H9 (cell line): ENCODE data around the gene CALCA. TPM values are rescaled to one million over a fixed set of nuclear protein-coding genes. Genes with fewer than 3 reads are reported as not detected.

Experiments used
- DNase-seq: peaks from one replicate; pipeline ENCODE4 v3.0.0-alpha.2; 2017
- H2AFZ ChIP-seq: one replicate; pipeline ENCODE4 v1.6.1; 2013; ENCODE audit warnings: mild to moderate bottlenecking, low read length, control low read depth, moderate library complexity
- H2AK5ac ChIP-seq: 2 replicates; pipeline ENCODE4 v1.6.1; 2013; ENCODE audit warnings: low read length, control low read depth, mixed read lengths; ENCODE audit not compliant: insufficient read length
- H2BK120ac ChIP-seq: one replicate; pipeline ENCODE4 v1.6.1; 2013; ENCODE audit warnings: low read depth, mild to moderate bottlenecking, low read length, control low read depth, inconsistent platforms; ENCODE audit not compliant: poor library complexity, severe bottlenecking
- H2BK12ac ChIP-seq: 2 replicates; pipeline ENCODE4 v1.6.1; 2013; ENCODE audit warnings: low read length, control low read depth, mixed read lengths, low read depth; ENCODE audit not compliant: insufficient read length
- H2BK15ac ChIP-seq: 2 replicates; pipeline ENCODE4 v1.6.1; 2013; ENCODE audit warnings: low read depth, low read length, control low read depth
- H2BK20ac ChIP-seq: one replicate; pipeline ENCODE4 v1.6.1; 2013; ENCODE audit warnings: low read depth, mild to moderate bottlenecking, low read length, control low read depth, inconsistent platforms; ENCODE audit not compliant: poor library complexity, severe bottlenecking
- H2BK5ac ChIP-seq: 2 replicates; pipeline ENCODE4 v1.6.1; 2013; ENCODE audit warnings: low read length, control low read depth, mixed read lengths; ENCODE audit not compliant: insufficient read length
- H3K14ac ChIP-seq: 2 replicates; pipeline ENCODE4 v1.6.1; 2013; ENCODE audit warnings: low read length, control low read depth; ENCODE audit not compliant: insufficient read depth
- H3K18ac ChIP-seq: 2 replicates; pipeline ENCODE4 v1.6.1; 2013; ENCODE audit warnings: low read depth, mild to moderate bottlenecking, mixed read lengths, low read length, control low read depth; ENCODE audit not compliant: insufficient read length
- H3K23ac ChIP-seq: 2 replicates; pipeline ENCODE4 v1.6.1; 2013; ENCODE audit warnings: low read length, control low read depth, mixed read lengths, low read depth; ENCODE audit not compliant: insufficient read length
- H3K23me2 ChIP-seq: 2 replicates; pipeline ENCODE4 v1.6.1; 2013; ENCODE audit warnings: low read depth, mild to moderate bottlenecking, mixed read lengths, low read length, control low read depth; ENCODE audit not compliant: insufficient read length, poor library complexity, severe bottlenecking
- H3K27ac ChIP-seq: 2 replicates; pipeline ENCODE4 v1.5.1; 2013; ENCODE audit warnings: low read length, control low read depth, mixed read lengths, low read depth; ENCODE audit not compliant: insufficient read length
- H3K27me3 ChIP-seq: 2 replicates; pipeline ENCODE4 v1.6.1; 2013; ENCODE audit warnings: low read length, control low read depth, inconsistent platforms; ENCODE audit not compliant: insufficient read depth
- H3K4ac ChIP-seq: 2 replicates; pipeline ENCODE4 v1.6.1; 2013; ENCODE audit warnings: low read depth, mild to moderate bottlenecking, control low read depth, inconsistent platforms, low read length, moderate library complexity
- H3K4me1 ChIP-seq: 2 replicates; pipeline ENCODE4 v1.6.1; 2013; ENCODE audit warnings: low read length, control low read depth, inconsistent platforms; ENCODE audit not compliant: insufficient read depth
- H3K4me2 ChIP-seq: 2 replicates; pipeline ENCODE4 v1.6.1; 2013; ENCODE audit warnings: low read length, control low read depth, mixed read lengths; ENCODE audit not compliant: insufficient read length, insufficient read depth
- H3K56ac ChIP-seq: 2 replicates; pipeline ENCODE4 v1.6.1; 2013; ENCODE audit warnings: low read depth, mild to moderate bottlenecking, mixed read lengths, low read length, control low read depth; ENCODE audit not compliant: insufficient read length
- H3K79me1 ChIP-seq: 2 replicates; pipeline ENCODE4 v1.6.1; 2013; ENCODE audit warnings: low read depth, mild to moderate bottlenecking, moderate library complexity, low read length, control low read depth, inconsistent platforms; ENCODE audit not compliant: insufficient read depth, poor library complexity, severe bottlenecking
- H3K79me2 ChIP-seq: 2 replicates; pipeline ENCODE4 v1.6.1; 2013; ENCODE audit warnings: low read length, control low read depth, inconsistent platforms; ENCODE audit not compliant: insufficient read depth
- H3K9ac ChIP-seq: 2 replicates; pipeline ENCODE4 v1.6.1; 2013; ENCODE audit warnings: low read length, control low read depth, mixed read lengths; ENCODE audit not compliant: insufficient read length; ENCODE audit errors: extremely low read depth
- H3K9me3 ChIP-seq: one replicate; pipeline ENCODE4 v1.6.1; 2013; ENCODE audit warnings: low read depth, low read length, inconsistent platforms; ENCODE audit not compliant: control insufficient read depth
- H3T11ph ChIP-seq: one replicate; pipeline ENCODE4 v1.6.1; 2013; ENCODE audit warnings: mild to moderate bottlenecking, low read length, control low read depth, inconsistent platforms
- H4K20me1 ChIP-seq: one replicate; pipeline ENCODE4 v1.6.1; 2013; ENCODE audit not compliant: control insufficient read depth, insufficient read length, insufficient read depth
- H4K5ac ChIP-seq: 2 replicates; pipeline ENCODE4 v1.6.1; 2013; ENCODE audit warnings: low read depth, mild to moderate bottlenecking, mixed read lengths, low read length, control low read depth; ENCODE audit not compliant: insufficient read length
- H4K8ac ChIP-seq: replicated peaks from 2 replicates; pipeline ENCODE4 v1.6.1; 2013; ENCODE audit warnings: low read length, control low read depth, mixed read lengths, low read depth; ENCODE audit not compliant: insufficient read length
- H4K91ac ChIP-seq: 2 replicates; pipeline ENCODE4 v1.6.1; 2013; ENCODE audit warnings: low read depth, mild to moderate bottlenecking, moderate library complexity, mixed read lengths, low read length, control low read depth; ENCODE audit not compliant: insufficient read length
- H3K27ac Mint-ChIP-seq, 3 experiments: 2 replicates in 2 of 3; 3 replicates in 1 of 3; pipeline ENCODE4 v1.8.0; 2020 to 2021; ENCODE audit warnings: mixed read lengths in 3 of 3, mild to moderate bottlenecking in 1 of 3, moderate library complexity in 1 of 3
- H3K27me3 Mint-ChIP-seq: 2 replicates; pipeline ENCODE4 v1.8.0; 2021; ENCODE audit warnings: low read depth, mild to moderate bottlenecking, moderate library complexity, mixed read lengths
- H3K36me3 Mint-ChIP-seq, 3 experiments: 2 replicates in 2 of 3; 3 replicates in 1 of 3; pipeline ENCODE4 v1.8.0; 2020 to 2021; ENCODE audit warnings: low read depth in 3 of 3, mixed read lengths in 3 of 3; ENCODE audit not compliant: insufficient read depth in 1 of 3
- H3K4me1 Mint-ChIP-seq, 2 experiments: 2 replicates each; pipeline ENCODE4 v1.8.0; 2020; ENCODE audit warnings: mixed read lengths in 2 of 2
- H3K4me3 Mint-ChIP-seq, 2 experiments: 2 replicates in 1 of 2; 3 replicates in 1 of 2; pipeline ENCODE4 v1.8.0; 2020 to 2021; ENCODE audit warnings: mild to moderate bottlenecking in 2 of 2, mixed read lengths in 2 of 2, moderate library complexity in 1 of 2
- H3K9me3 Mint-ChIP-seq, 2 experiments: 2 replicates in 1 of 2; 3 replicates in 1 of 2; pipeline ENCODE4 v1.8.0; 2020; ENCODE audit warnings: mild to moderate bottlenecking in 2 of 2, mixed read lengths in 2 of 2, moderate library complexity in 1 of 2
- CTCF ChIP-seq: fragments of 200-600 bp; sonication (generic); conservative IDR thresholded peaks from 3 replicates; pipeline ENCODE4 v1.8.0; 2021; ENCODE audit warnings: antibody characterized with exemption, mild to moderate bottlenecking
- total RNA-seq: library from RNA; stranded (reverse); gene quantifications from 2 replicates; pipeline ENCODE4 v1.2.1, GENCODE V29; 2021

Gene CALCA
- total RNA-seq, 1 experiment from 2014 or later: not detected

- no peak overlapping the region for H4K91ac ChIP-seq
- H2BK120ac ChIP-seq: no peak overlapping the region
- H3K79me2 ChIP-seq: no peaks in the 10 kb centered on the region
- Mint-ChIP-seq H3K27ac (no peak overlapping the region), H3K4me1 (no peaks in the 10 kb centered on the region), H3K4me3 (no peak overlapping the region), H3K27me3 (peaks cover 14% of the 10 kb centered on the region), H3K36me3 (peaks cover 0 to 4% (median 0%) of the 10 kb centered on the region in 3 experiments; a peak in 2 of 7 replicates), H3K9me3 (peaks cover 0 to 5% of the 10 kb centered on the region in 2 experiments; a peak in 3 of 5 replicates)
- no peaks in the 10 kb centered on the region for H3K9me3 ChIP-seq
- H3K4me1 ChIP-seq: no peaks in the 10 kb centered on the region
- H3K14ac ChIP-seq: no peak overlapping the region
- no peaks in the 10 kb centered on the region for H3K23me2 ChIP-seq
- H3K4ac ChIP-seq: no peak overlapping the region
- H4K20me1 ChIP-seq: no peaks in the 10 kb centered on the region
- H3K27me3 ChIP-seq: no peaks in the 10 kb centered on the region; the same call in 1 of the 2 replicates
- no peak overlapping the region for H2AK5ac ChIP-seq
- H3K9ac ChIP-seq: no peak overlapping the region
- H3K79me1 ChIP-seq: no peaks in the 10 kb centered on the region
- no peak overlapping the region for H2BK20ac ChIP-seq
- no peak overlapping the region for H2BK12ac ChIP-seq
- no peak overlapping the region for H2AFZ ChIP-seq
- H2BK5ac ChIP-seq: no peak overlapping the region
- TF ChIP-seq CTCF: no peak
- no peak overlapping the region for H3K27ac ChIP-seq
- no peak overlapping the region for H2BK15ac ChIP-seq
- no peak overlapping the region for H3K18ac ChIP-seq
- no peak overlapping the region for H3K23ac ChIP-seq
- no peak overlapping the region for H3K56ac ChIP-seq
- H4K5ac ChIP-seq: no peak overlapping the region
- no peak overlapping the region for H3T11ph ChIP-seq
- no peak for DNase-seq
- H3K4me2 ChIP-seq: no peak overlapping the region
- no peak overlapping the region for H4K8ac ChIP-seq
Observed at GRCh38 chr11:15010865-15011264, 38.7 kb upstream of the CALCA start.
